Dendritic cell treated with granulocyte-macrophage colony-stimulating factor and Interleukin-4, amounts not matched to agents 40 ng/mL and 50 ng/mL, for 4 days (primary cell): ENCODE measurements around the gene TTLL9.
"Not testable (repeated sequence)": the region's sequence is repeated elsewhere in the genome, so short reads cannot be mapped to it uniquely, and the experiment has no call there.

Experiments used
- H3K27ac Mint-ChIP-seq: one replicate; pipeline ENCODE4 v1.8.0; 2022; ENCODE audit warnings: mild to moderate bottlenecking, mixed read lengths
- H3K27me3 Mint-ChIP-seq: one replicate; pipeline ENCODE4 v1.8.0; 2022; ENCODE audit warnings: mild to moderate bottlenecking, mixed read lengths
- H3K36me3 Mint-ChIP-seq: one replicate; pipeline ENCODE4 v1.8.0; 2022; ENCODE audit warnings: low read depth, mixed read lengths
- H3K4me1 Mint-ChIP-seq: one replicate; pipeline ENCODE4 v1.8.0; 2022; ENCODE audit warnings: low read depth, mixed read lengths
- H3K4me3 Mint-ChIP-seq: one replicate; pipeline ENCODE4 v1.8.0; 2022; ENCODE audit warnings: mild to moderate bottlenecking, moderate library complexity, mixed read lengths
- H3K9me3 Mint-ChIP-seq: one replicate; pipeline ENCODE4 v1.8.0; 2022; ENCODE audit warnings: mixed read lengths
- intact Hi-C: fragments of 100-400 bp; cut with micrococcal nuclease; formaldehyde crosslinking; loops from one replicate; pipeline ENCODE4 v1.15.0; 2022

Gene TTLL9

GRCh38 chr20:31919410-31920155 is 49.1 kb downstream of the TTLL9 start:
- Mint-ChIP-seq H3K27me3 (peaks cover 23% of the 10 kb centered on the region), H3K9me3 (peaks cover 6% of the 10 kb centered on the region), H3K4me3 (no peak overlapping the region), H3K4me1 (peaks cover 29% of the 10 kb centered on the region), H3K36me3 (no peaks in the 10 kb centered on the region), H3K27ac (no peak overlapping the region)
- intact Hi-C loops: no loop called here

- peaks cover 6% of the 10 kb centered on the region for H3K9me3 Mint-ChIP-seq
- no peak overlapping the region for H3K4me3 Mint-ChIP-seq
- peaks cover 23% of the 10 kb centered on the region for H3K27me3 Mint-ChIP-seq
- peaks cover 30% of the 10 kb centered on the region for H3K4me1 Mint-ChIP-seq
- no peaks in the 10 kb centered on the region for H3K36me3 Mint-ChIP-seq
- intact Hi-C loops: no loop called here
- H3K27ac Mint-ChIP-seq: no peak overlapping the region
These were observed 49.9 kb downstream of the TTLL9 start for GRCh38 chr20:31920275-31920855.

GRCh38 chr20:31921480-31921879 is 51.0 kb downstream of the TTLL9 start:
- Mint-ChIP-seq H3K4me1 (peaks cover 30% of the 10 kb centered on the region), H3K27me3 (peaks cover 25% of the 10 kb centered on the region)
- H3K4me3 Mint-ChIP-seq, intact Hi-C loops, H3K36me3 Mint-ChIP-seq, H3K9me3 Mint-ChIP-seq, H3K27ac Mint-ChIP-seq: not testable (repeated sequence)

GRCh38 chr20:31922181-31922580 is 51.7 kb downstream of the TTLL9 start:
- H3K4me3 Mint-ChIP-seq: no peak overlapping the region
- H3K27ac Mint-ChIP-seq: no peak overlapping the region
- intact Hi-C loops: no loop called here
- peaks cover 20% of the 10 kb centered on the region for H3K27me3 Mint-ChIP-seq
- H3K9me3 Mint-ChIP-seq: no peaks in the 10 kb centered on the region
- peaks cover 30% of the 10 kb centered on the region for H3K4me1 Mint-ChIP-seq
- no peaks in the 10 kb centered on the region for H3K36me3 Mint-ChIP-seq

- intact Hi-C loops: no loop called here
These were observed 52.2 kb downstream of the TTLL9 start for GRCh38 chr20:31922588-31922987.

GRCh38 chr20:31923388-31924331 is 53.2 kb downstream of the TTLL9 start:
- Mint-ChIP-seq H3K27me3 (peaks cover 18% of the 10 kb centered on the region), H3K4me1 (peaks cover 18% of the 10 kb centered on the region), H3K27ac (no peak overlapping the region), H3K9me3 (no peaks in the 10 kb centered on the region), H3K36me3 (no peaks in the 10 kb centered on the region), H3K4me3 (no peak overlapping the region)
- intact Hi-C loops: no loop called here

More at GRCh38 chr20:31922588-31922987, 52.2 kb downstream of the TTLL9 start:
- no peak overlapping the region for H3K27ac Mint-ChIP-seq
- peaks cover 29% of the 10 kb centered on the region for H3K4me1 Mint-ChIP-seq
- no peak overlapping the region for H3K4me3 Mint-ChIP-seq
- H3K36me3 Mint-ChIP-seq: no peaks in the 10 kb centered on the region
- peaks cover 20% of the 10 kb centered on the region for H3K27me3 Mint-ChIP-seq
- H3K9me3 Mint-ChIP-seq: no peaks in the 10 kb centered on the region

GRCh38 chr20:31924561-31924960 is 54.1 kb downstream of the TTLL9 start:
- Mint-ChIP-seq H3K9me3 (no peaks in the 10 kb centered on the region), H3K27me3 (peaks cover 15% of the 10 kb centered on the region), H3K4me1 (peaks cover 13% of the 10 kb centered on the region), H3K4me3 (no peak overlapping the region), H3K27ac (no peak overlapping the region), H3K36me3 (no peaks in the 10 kb centered on the region)
- intact Hi-C loops: no loop called here

- Mint-ChIP-seq H3K27ac (no peak overlapping the region), H3K27me3 (peaks cover 12% of the 10 kb centered on the region), H3K4me3 (no peak overlapping the region), H3K9me3 (no peaks in the 10 kb centered on the region), H3K36me3 (no peaks in the 10 kb centered on the region), H3K4me1 (peaks cover 15% of the 10 kb centered on the region)
- intact Hi-C loops: no loop called here
These were observed 55.2 kb downstream of the TTLL9 start for GRCh38 chr20:31925631-31926030.

GRCh38 chr20:31926493-31926892 is 56.1 kb downstream of the TTLL9 start:
- Mint-ChIP-seq H3K4me3 (no peak overlapping the region), H3K4me1 (peaks cover 24% of the 10 kb centered on the region), H3K9me3 (no peaks in the 10 kb centered on the region), H3K27ac (no peak overlapping the region), H3K27me3 (peaks cover 11% of the 10 kb centered on the region), H3K36me3 (no peaks in the 10 kb centered on the region)
- intact Hi-C loops: no loop called here

GRCh38 chr20:31927627-31928159 is 57.3 kb downstream of the TTLL9 start:
- intact Hi-C loops: no loop called here
- H3K27me3 Mint-ChIP-seq: peaks cover 13% of the 10 kb centered on the region
- no peaks in the 10 kb centered on the region for H3K9me3 Mint-ChIP-seq
- H3K27ac Mint-ChIP-seq: no peak overlapping the region
- no peak overlapping the region for H3K4me3 Mint-ChIP-seq
- peaks cover 24% of the 10 kb centered on the region for H3K4me1 Mint-ChIP-seq
- H3K36me3 Mint-ChIP-seq: no peaks in the 10 kb centered on the region

GRCh38 chr20:31929631-31930030 is 59.2 kb downstream of the TTLL9 start:
- H3K4me3 Mint-ChIP-seq, H3K9me3 Mint-ChIP-seq, H3K27ac Mint-ChIP-seq, H3K27me3 Mint-ChIP-seq, intact Hi-C loops, H3K36me3 Mint-ChIP-seq: not testable (repeated sequence)
- peaks cover 11% of the 10 kb centered on the region for H3K4me1 Mint-ChIP-seq

- Mint-ChIP-seq H3K36me3 (no peaks in the 10 kb centered on the region), H3K9me3 (no peaks in the 10 kb centered on the region), H3K4me1 (peaks cover 11% of the 10 kb centered on the region), H3K4me3 (no peak overlapping the region), H3K27me3 (peaks cover 4% of the 10 kb centered on the region), H3K27ac (peak overlapping the region; percentile 46)
- intact Hi-C loops: no loop called here
These were observed 60.3 kb downstream of the TTLL9 start for GRCh38 chr20:31930779-31931178.

- no peak overlapping the region for H3K4me3 Mint-ChIP-seq
- H3K36me3 Mint-ChIP-seq: no peaks in the 10 kb centered on the region
- H3K9me3 Mint-ChIP-seq: no peaks in the 10 kb centered on the region
- H3K27me3 Mint-ChIP-seq: peaks cover 4% of the 10 kb centered on the region
- intact Hi-C loops: no loop called here
- no peak overlapping the region for H3K27ac Mint-ChIP-seq
- H3K4me1 Mint-ChIP-seq: peaks cover 11% of the 10 kb centered on the region
These were observed 63.3 kb downstream of the TTLL9 start for GRCh38 chr20:31933698-31934097.

GRCh38 chr20:31934491-31934890 is 64.1 kb downstream of the TTLL9 start:
- Mint-ChIP-seq H3K27ac (no peak overlapping the region), H3K4me1 (peaks cover 11% of the 10 kb centered on the region), H3K9me3 (no peaks in the 10 kb centered on the region), H3K27me3 (peaks cover 4% of the 10 kb centered on the region), H3K36me3 (no peaks in the 10 kb centered on the region), H3K4me3 (no peak overlapping the region)
- intact Hi-C loops: no loop called here
